ENCODE data around the gene CD274. TPM values are rescaled to one million over a fixed set of nuclear protein-coding genes. Genes with fewer than 3 reads are reported as not detected.

The CD274 gene
- total and polyA plus RNA-seq, 2 donors (not counting 3 experiments of a cell fraction or from before 2014, with no cell fraction given), result 25.4 to 26.8 TPM

DNA sequence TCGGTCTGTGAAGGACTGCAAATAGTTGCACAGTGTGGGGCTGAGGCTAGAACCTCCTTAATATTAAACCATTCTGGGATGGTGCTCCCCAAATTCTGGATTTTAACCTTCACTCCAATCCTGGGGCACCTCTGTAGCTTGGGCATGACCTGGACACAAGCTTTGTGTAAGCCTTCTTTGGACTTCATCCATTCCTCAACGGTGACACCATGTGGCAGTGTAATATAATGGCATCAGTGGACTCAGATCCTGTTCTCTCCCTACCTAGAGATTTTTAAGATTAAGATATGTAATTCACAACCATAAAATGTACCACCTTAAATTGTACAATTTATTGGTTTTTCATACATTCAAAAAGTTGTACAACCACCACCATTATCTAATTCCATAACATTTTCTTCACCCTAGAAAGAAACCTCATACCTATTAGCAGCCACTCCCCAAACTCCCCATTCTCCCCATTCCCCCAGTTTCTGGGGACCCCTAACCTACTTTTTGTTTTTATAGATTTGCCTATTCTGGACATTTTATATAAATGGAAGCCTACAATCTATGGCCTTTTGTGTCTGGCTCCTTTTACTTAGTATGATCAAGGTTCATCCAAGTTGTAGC is 7.8 kb upstream of the CD274 start:
- intact Hi-C loops (cut with micrococcal nuclease), result loop anchor here (1.0 to 2.0 kb wide), 2 partner anchors 256 to 458 kb away; partner anchors contain the start of gene JAK2
- Histone ChIP-seq H3K36me3 (ENCODE audit: control insufficient read depth in 2 of 2, extremely low read depth in 1 of 2, insufficient read depth in 2 of 2, low read length in 2 of 2) (no peaks in the 10 kb centered on the region), H3K27ac (ENCODE audit: insufficient read depth, low read depth, low read length) (no peak overlapping the region), H3K4me2 (ENCODE audit: insufficient read depth, low read length) (no peak overlapping the region), H3K27me3 (ENCODE audit: control insufficient read depth in 2 of 2, insufficient read depth in 2 of 2, low read length in 2 of 2) (no peaks in the 10 kb centered on the region), H3K9me1 (replicated peaks; ENCODE audit: control insufficient read depth, extremely low read depth, insufficient read depth, low read length) (no peaks in the 10 kb centered on the region), H4K20me1 (replicated peaks; ENCODE audit: control insufficient read depth, extremely low read depth, insufficient read depth, low read length) (no peaks in the 10 kb centered on the region), H3K9me3 (replicated peaks; ENCODE audit: control insufficient read depth, insufficient read depth, low read length) (no peaks in the 10 kb centered on the region), H3K9ac (replicated peaks; ENCODE audit: extremely low read depth, insufficient read depth, low read length) (no peak overlapping the region), H3K79me2 (ENCODE audit: control insufficient read depth, insufficient read depth, low read length) (no peaks in the 10 kb centered on the region), H3K4me3 (replicated peaks in 1 of 3; ENCODE audit: insufficient read depth in 1 of 3, low read depth in 1 of 3, low read length in 3 of 3) (no peak overlapping the region), H2AFZ (ENCODE audit: low read depth, low read length) (no peak overlapping the region), H3K4me1 (ENCODE audit: control insufficient read depth, extremely low read depth, insufficient read depth, low read length) (peaks cover 28% of the 10 kb centered on the region)
- dilution Hi-C loops (cut with MboI; ENCODE audit: extremely low pct_ligation_motif_present, low sequenced_read_pairs), result loop anchor here (25.0 kb wide), 1 partner anchor 255 kb away; the partner anchor contains the start of gene INSL6
- no TSS peak for BruUV-seq (replicated peaks)
- DNase-seq (ENCODE audit: low read depth, low spot score), result peak; percentile 67
- CTCF ChIA-PET, result interaction anchor here (0.6 to 3.1 kb wide), 36 partner anchors 8 to 693 kb away, joined by 3 to 84 read pairs (median 4); partner anchors contain the start of genes CD274, INSL6, JAK2 and PDCD1LG2
- POLR2A ChIA-PET, result interaction anchor here (1.2 kb wide), 1 partner anchor 8 kb away, joined by 4 read pairs; the partner anchor contains the start of gene CD274
- peak; percentile 87 for FAIRE-seq
- TF ChIP-seq, protein P1, sequence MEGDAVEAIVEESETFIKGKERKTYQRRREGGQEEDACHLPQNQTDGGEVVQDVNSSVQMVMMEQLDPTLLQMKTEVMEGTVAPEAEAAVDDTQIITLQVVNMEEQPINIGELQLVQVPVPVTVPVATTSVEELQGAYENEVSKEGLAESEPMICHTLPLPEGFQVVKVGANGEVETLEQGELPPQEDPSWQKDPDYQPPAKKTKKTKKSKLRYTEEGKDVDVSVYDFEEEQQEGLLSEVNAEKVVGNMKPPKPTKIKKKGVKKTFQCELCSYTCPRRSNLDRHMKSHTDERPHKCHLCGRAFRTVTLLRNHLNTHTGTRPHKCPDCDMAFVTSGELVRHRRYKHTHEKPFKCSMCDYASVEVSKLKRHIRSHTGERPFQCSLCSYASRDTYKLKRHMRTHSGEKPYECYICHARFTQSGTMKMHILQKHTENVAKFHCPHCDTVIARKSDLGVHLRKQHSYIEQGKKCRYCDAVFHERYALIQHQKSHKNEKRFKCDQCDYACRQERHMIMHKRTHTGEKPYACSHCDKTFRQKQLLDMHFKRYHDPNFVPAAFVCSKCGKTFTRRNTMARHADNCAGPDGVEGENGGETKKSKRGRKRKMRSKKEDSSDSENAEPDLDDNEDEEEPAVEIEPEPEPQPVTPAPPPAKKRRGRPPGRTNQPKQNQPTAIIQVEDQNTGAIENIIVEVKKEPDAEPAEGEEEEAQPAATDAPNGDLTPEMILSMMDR (IDR thresholded peaks at IDR 0.05; ENCODE audit: extremely low read depth in 1 of 2, insufficient read depth in 1 of 2, low read depth in 1 of 2, low read length in 2 of 2), result peak; percentile 39 to 50
- TF ChIP-seq FOS (IDR thresholded peaks at IDR 0.05; ENCODE audit: borderline replicate concordance, insufficient read depth, low read length) (no peak), MYC (IDR thresholded peaks at IDR 0.05; ENCODE audit: low read depth, low read length) (no peak), POLR2AphosphoS5 (IDR thresholded peaks at IDR 0.05; ENCODE audit: insufficient read depth, low read depth, low read length) (no peak), JUN (IDR thresholded peaks at IDR 0.05; ENCODE audit: borderline replicate concordance, insufficient read depth, insufficient read length, low read depth) (no peak)
- TF ChIP-seq, protein P2, sequence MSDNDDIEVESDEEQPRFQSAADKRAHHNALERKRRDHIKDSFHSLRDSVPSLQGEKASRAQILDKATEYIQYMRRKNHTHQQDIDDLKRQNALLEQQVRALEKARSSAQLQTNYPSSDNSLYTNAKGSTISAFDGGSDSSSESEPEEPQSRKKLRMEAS (IDR thresholded peaks at IDR 0.05; ENCODE audit: insufficient read depth, insufficient read length), result no peak

Data from endothelial cell of umbilical vein (primary cell).